H1 (cell line): Measurements from ENCODE around the gene PHF24. TPM values are rescaled to one million over a fixed set of nuclear protein-coding genes. Genes with fewer than 3 reads are reported as not detected.

Experiments
- CTCF ChIA-PET: fragments of 300-600 bp; sonication (Branson Sonifier 250); formaldehyde crosslinking; loops from one replicate; lab custom pipeline; 2021; ENCODE audit not compliant: partially characterized antibody; lab: Charles Lee
- POLR2A ChIA-PET: fragments of 300-600 bp; sonication (Branson Sonifier 250); formaldehyde crosslinking; loops from one replicate; lab custom pipeline; 2021; ENCODE audit warnings: inconsistent platforms; ENCODE audit not compliant: partially characterized antibody; lab: Charles Lee
- DNase-seq, 2 experiments: peaks; one replicate each; pipeline versions ENCODE4 v3.0.0 to v3.0.0-alpha.2; 2010 to 2022; ENCODE audit warnings: low spot score in 2 of 2, low read depth in 1 of 2, mixed read lengths in 1 of 2
- FAIRE-seq: peaks from 2 replicates; lab custom pipeline; 2011; peaks lifted over from hg19 to GRCh38; lab: Jason Lieb, UNC
- H2AFZ ChIP-seq: 2 replicates; pipeline ENCODE4 v1.8.1; 2012; ENCODE audit warnings: low read length, inconsistent platforms
- H2AK5ac ChIP-seq: 2 replicates; pipeline ENCODE4 v1.6.1; 2013; ENCODE audit warnings: low read depth, low read length
- H2BK120ac ChIP-seq: replicated peaks from 2 replicates; pipeline ENCODE3; 2013; ENCODE audit warnings: low read depth, low read length, inconsistent platforms
- H2BK12ac ChIP-seq: 2 replicates; pipeline ENCODE4 v1.6.1; 2013; ENCODE audit warnings: low read depth, low read length
- H2BK15ac ChIP-seq: 2 replicates; pipeline ENCODE4 v1.6.1; 2013; ENCODE audit warnings: low read length
- H2BK20ac ChIP-seq: 2 replicates; pipeline ENCODE4 v1.6.1; 2013; ENCODE audit warnings: low read length
- H2BK5ac ChIP-seq: 2 replicates; pipeline ENCODE4 v1.6.1; 2013; ENCODE audit warnings: low read depth, low read length
- H3K14ac ChIP-seq: 2 replicates; pipeline ENCODE4 v1.6.1; 2013; ENCODE audit warnings: inconsistent platforms; ENCODE audit not compliant: insufficient read length
- H3K18ac ChIP-seq: 2 replicates; pipeline ENCODE4 v1.6.1; 2013; ENCODE audit warnings: low read length; ENCODE audit errors: extremely low read depth
- H3K23ac ChIP-seq: 2 replicates; pipeline ENCODE4 v1.6.1; 2013; ENCODE audit warnings: inconsistent platforms; ENCODE audit not compliant: insufficient read length
- H3K23me2 ChIP-seq: 2 replicates; pipeline ENCODE4 v1.6.1; 2013; ENCODE audit warnings: low read depth, low read length
- H3K27ac ChIP-seq: 2 replicates; pipeline ENCODE4 v1.6.1; 2011; ENCODE audit warnings: low read depth, low read length, inconsistent platforms
- H3K27me3 ChIP-seq, 4 experiments: replicated peaks in 1 of 4; 1 replicate in 1 of 4; 2 replicates in 3 of 4; pipeline versions ENCODE4 v1.6.1 to v1.8.1; 2011 to 2013; ENCODE audit warnings: low read length in 3 of 4, mild to moderate bottlenecking in 3 of 4, inconsistent platforms in 2 of 4, mixed read lengths in 2 of 4, moderate library complexity in 1 of 4; ENCODE audit not compliant: control insufficient read depth in 3 of 4, insufficient read depth in 3 of 4; ENCODE audit errors: extremely low read depth in 1 of 4
- H3K36me3 ChIP-seq, 4 experiments: 2 replicates each; pipeline versions ENCODE4 v1.6.1 to v1.8.1; 2011 to 2013; ENCODE audit warnings: mild to moderate bottlenecking in 4 of 4, low read length in 3 of 4, moderate library complexity in 2 of 4, control low read depth in 1 of 4, inconsistent platforms in 1 of 4; ENCODE audit not compliant: insufficient read depth in 4 of 4, control insufficient read depth in 2 of 4
- H3K4ac ChIP-seq: replicated peaks from 2 replicates; pipeline ENCODE3; 2013; ENCODE audit warnings: low read length, low read depth, mixed read lengths, inconsistent platforms; ENCODE audit not compliant: insufficient read length
- H3K4me1 ChIP-seq, 4 experiments: replicated peaks in 1 of 4; 1 replicate in 1 of 4; 2 replicates in 3 of 4; pipeline versions ENCODE4 v1.6.1 to v1.8.1; 2011 to 2013; ENCODE audit warnings: low read length in 3 of 4, inconsistent platforms in 2 of 4, mixed read lengths in 1 of 4; ENCODE audit not compliant: insufficient read depth in 4 of 4, control insufficient read depth in 3 of 4
- H3K4me2 ChIP-seq, 2 experiments: 2 replicates each; pipeline versions ENCODE4 v1.6.1 to v1.8.1; 2011 to 2013; ENCODE audit warnings: low read depth in 2 of 2, low read length in 2 of 2, control low read depth in 1 of 2, inconsistent platforms in 1 of 2, mild to moderate bottlenecking in 1 of 2; ENCODE audit not compliant: insufficient read depth in 1 of 2
- H3K4me3 ChIP-seq, 4 experiments: fragments of 200-600, 300-600 bp in 1 of 4; sonication (generic), shearing (Covaris generic), sonication (Bioruptor Twin) in 1 of 4; 2 replicates each; pipeline versions ENCODE4 v1.5.1 to v1.8.1; 2011 to 2016; ENCODE audit warnings: low read length in 4 of 4, low read depth in 3 of 4, control low read depth in 2 of 4, inconsistent platforms in 2 of 4, mild to moderate bottlenecking in 2 of 4, mixed read lengths in 1 of 4, moderate library complexity in 1 of 4; ENCODE audit not compliant: insufficient read depth in 2 of 4; ENCODE audit errors: extremely low read depth in 1 of 4
- H3K56ac ChIP-seq: replicated peaks from 2 replicates; pipeline ENCODE3; 2013; ENCODE audit warnings: low read depth, mild to moderate bottlenecking, mixed read lengths, low read length, inconsistent platforms; ENCODE audit not compliant: insufficient read length
- H3K79me1 ChIP-seq: 2 replicates; pipeline ENCODE4 v1.6.1; 2013; ENCODE audit warnings: low read depth, low read length, control low read depth
- H3K79me2 ChIP-seq, 2 experiments: 2 replicates each; pipeline versions ENCODE4 v1.6.1 to v1.8.1; 2012 to 2013; ENCODE audit warnings: low read length in 2 of 2, mild to moderate bottlenecking in 2 of 2, inconsistent platforms in 1 of 2; ENCODE audit not compliant: insufficient read depth in 2 of 2, control insufficient read depth in 1 of 2
- H3K9ac ChIP-seq, 4 experiments: replicated peaks in 1 of 4; 1 replicate in 1 of 4; 2 replicates in 3 of 4; pipeline versions ENCODE4 v1.6.1 to v1.8.1; 2011 to 2013; ENCODE audit warnings: low read depth in 3 of 4, low read length in 3 of 4, control low read depth in 2 of 4, mild to moderate bottlenecking in 2 of 4, moderate library complexity in 2 of 4, inconsistent platforms in 1 of 4; ENCODE audit errors: extremely low read depth in 1 of 4
- H3K9me3 ChIP-seq, 2 experiments: 2 replicates each; pipeline versions ENCODE4 v1.6.1 to v1.8.1; 2012 to 2013; ENCODE audit warnings: mild to moderate bottlenecking in 2 of 2, moderate library complexity in 2 of 2, control low read depth in 1 of 2, inconsistent platforms in 1 of 2, low read depth in 1 of 2, low read length in 1 of 2, mixed read lengths in 1 of 2; ENCODE audit not compliant: insufficient read depth in 2 of 2
- H4K20me1 ChIP-seq, 2 experiments: replicated peaks in 1 of 2; 2 replicates each; pipeline versions ENCODE3 to v1.8.1; 2011 to 2013; ENCODE audit warnings: inconsistent platforms in 2 of 2, low read length in 2 of 2, mild to moderate bottlenecking in 1 of 2; ENCODE audit not compliant: insufficient read depth in 2 of 2, control insufficient read depth in 1 of 2
- H4K5ac ChIP-seq: 2 replicates; pipeline ENCODE4 v1.6.1; 2013; ENCODE audit warnings: low read length, low read depth, mixed read lengths, inconsistent platforms; ENCODE audit not compliant: insufficient read length
- H4K8ac ChIP-seq: 2 replicates; pipeline ENCODE4 v1.8.0; 2013; ENCODE audit warnings: mild to moderate bottlenecking, moderate library complexity, low read length, inconsistent platforms; ENCODE audit not compliant: insufficient read depth; ENCODE audit errors: extremely low read depth
- H4K91ac ChIP-seq: replicated peaks from 2 replicates; pipeline ENCODE3; 2013; ENCODE audit warnings: low read length, mixed read lengths, inconsistent platforms; ENCODE audit not compliant: insufficient read length
- BRCA1 ChIP-seq: IDR thresholded peaks from 2 replicates; pipeline ENCODE4 v1.6.1; 2012; ENCODE audit warnings: low read depth, low read length, improper control_type of control experiment
- GTF2F1 ChIP-seq: IDR thresholded peaks from 2 replicates; pipeline ENCODE4 v1.6.1; 2012; ENCODE audit warnings: low read depth, low read length, improper control_type of control experiment, borderline replicate concordance
- NANOG ChIP-seq: IDR thresholded peaks from 2 replicates; pipeline ENCODE4 v1.6.1; 2011; ENCODE audit warnings: low read length, low read depth, mild to moderate bottlenecking, inconsistent platforms; ENCODE audit not compliant: insufficient read depth, poor library complexity, severe bottlenecking
- POLR2AphosphoS5 ChIP-seq: IDR thresholded peaks from 2 replicates; pipeline ENCODE4 v1.6.1; 2011; ENCODE audit warnings: low read depth, low read length
- RNF2 ChIP-seq: fragments of 200-900, 300-1000 bp; sonication (generic); IDR thresholded peaks from 2 replicates; pipeline ENCODE4 v1.7.1; 2016; ENCODE audit warnings: borderline replicate concordance, low read depth, mild to moderate bottlenecking, antibody characterized with exemption, low read length; ENCODE audit not compliant: poor library complexity, severe bottlenecking; ENCODE audit errors: missing control alignments
- RXRA ChIP-seq: IDR thresholded peaks from 2 replicates; pipeline ENCODE4 v1.6.1; 2011; ENCODE audit warnings: low read depth, mild to moderate bottlenecking, low read length, moderate library complexity; ENCODE audit not compliant: insufficient read depth
- SIX5 ChIP-seq: IDR thresholded peaks from 2 replicates; pipeline ENCODE4 v1.6.1; 2011; ENCODE audit warnings: mild to moderate bottlenecking, low read depth, low read length
- TAF1 ChIP-seq: IDR thresholded peaks from 2 replicates; pipeline ENCODE4 v1.6.1; 2011; ENCODE audit warnings: mild to moderate bottlenecking, low read depth, low read length
- WGBS, 2 experiments: shearing (Covaris generic) in 1 of 2; methylation state at CpG; one replicate each; pipeline versions ENCODE4 v1.1.6 to v1.1.7; 2013 to 2015; ENCODE audit warnings: low lambda C conversion rate in 2 of 2, mixed read lengths in 2 of 2, inconsistent platforms in 1 of 2, low coverage in 1 of 2, missing lambda C conversion rate in 1 of 2; ENCODE audit not compliant: insufficient replicate concordance in 2 of 2, insufficient coverage in 1 of 2, insufficient read length in 1 of 2; ENCODE audit errors: extremely low coverage in 1 of 2, missing lambda C conversion rate in 1 of 2; 5-methylcytosine and 5-hydroxymethylcytosine counted together
- polyA plus RNA-seq, 7 experiments: library from polyadenylated mRNA; depleted of rRNA in 3 of 7; stranded (reverse) in 5 of 7; unstranded in 2 of 7; fragments of >200 nt in 5 of 7; fragments of 200-250 nt in 2 of 7; gene quantifications; 1 replicate in 5 of 7; 2 replicates in 1 of 7; 4 replicates in 1 of 7; pipeline versions ENCODE4 v1.2.1 to v1.2.3, GENCODE V29; 2011 to 2013; ENCODE audit warnings: missing spikeins in 2 of 7, mixed read lengths in 2 of 7
- total RNA-seq: library from RNA; stranded (reverse); fragmentation: NEBNext Ultra II Directional; extraction: Animal tissue kit (Norgen Biotek cat#: 25700); gene quantifications from 2 replicates; pipeline ENCODE4 v1.2.1, GENCODE V29; 2021
- TF ChIP-seq, protein P1 (sequence below): IDR thresholded peaks from 2 replicates; pipeline ENCODE4 v1.6.1; 2012; ENCODE audit warnings: low read length, inconsistent platforms

The PHF24 gene
- total and polyA plus RNA-seq, 2 of the 8 experiments (the other 6 are each of a cell fraction or from before 2014, with no cell fraction given) = 0.29 to 0.35 TPM

- Histone ChIP-seq H2BK20ac (no peak overlapping the region), H3K23ac (no peak overlapping the region), H3K79me2 (no peaks in the 10 kb centered on the region; a peak in 1 of 4 replicates), H2BK12ac (no peak overlapping the region), H3K27ac (no peak overlapping the region), H2BK15ac (no peak overlapping the region), H3K36me3 (peaks cover 15 to 23% (median 20%) of the 10 kb centered on the region in 4 experiments; a peak in 7 of 8 replicates), H4K20me1 (no peaks in the 10 kb centered on the region), H3K9ac (no peak overlapping the region), H3K27me3 (no peaks in the 10 kb centered on the region), H3K4me2 (no peak overlapping the region), H4K91ac (no peak overlapping the region), H3K4me3 (no peak overlapping the region), H3K79me1 (no peaks in the 10 kb centered on the region), H2BK5ac (peak overlapping the region; percentile 60; the same call in 1 of the 2 replicates), H4K5ac (no peak overlapping the region), H3K18ac (no peak overlapping the region), H3K14ac (no peak overlapping the region), H3K23me2 (no peaks in the 10 kb centered on the region), H3K4me1 (peaks cover 2 to 9% (median 4%) of the 10 kb centered on the region in 4 experiments; a peak in 2 of 7 replicates), H2AFZ (no peak overlapping the region), H2BK120ac (no peak overlapping the region), H4K8ac (no peak overlapping the region), H2AK5ac (peak overlapping the region; percentile 86; the same call in 1 of the 2 replicates), H3K4ac (no peak overlapping the region), H3K56ac (no peak overlapping the region), H3K9me3 (no peaks in the 10 kb centered on the region)
- CTCF ChIA-PET = interaction anchor here (0.8 to 14.8 kb wide), 9 partner anchors 9 to 111 kb away, joined by 3 to 148 read pairs (median 4); a partner anchor contains a TSS
- POLR2A ChIA-PET = interaction anchor here (1.1 to 2.7 kb wide), 8 partner anchors 9 to 518 kb away, joined by 3 to 8 read pairs (median 4); partner anchors contain the start of gene DNAJB5
- 93% methylated on average over 6 of the region's 6 CpGs; no CpG with 5 or more reads in 1 of the 2 experiments for WGBS, 2 experiments
- no peak for TF ChIP-seq RXRA
- TF ChIP-seq TAF1 = no peak
- TF ChIP-seq SIX5 = no peak
- TF ChIP-seq BRCA1 = no peak
- TF ChIP-seq POLR2AphosphoS5 = no peak
- no peak for TF ChIP-seq GTF2F1
- TF ChIP-seq, protein P1, sequence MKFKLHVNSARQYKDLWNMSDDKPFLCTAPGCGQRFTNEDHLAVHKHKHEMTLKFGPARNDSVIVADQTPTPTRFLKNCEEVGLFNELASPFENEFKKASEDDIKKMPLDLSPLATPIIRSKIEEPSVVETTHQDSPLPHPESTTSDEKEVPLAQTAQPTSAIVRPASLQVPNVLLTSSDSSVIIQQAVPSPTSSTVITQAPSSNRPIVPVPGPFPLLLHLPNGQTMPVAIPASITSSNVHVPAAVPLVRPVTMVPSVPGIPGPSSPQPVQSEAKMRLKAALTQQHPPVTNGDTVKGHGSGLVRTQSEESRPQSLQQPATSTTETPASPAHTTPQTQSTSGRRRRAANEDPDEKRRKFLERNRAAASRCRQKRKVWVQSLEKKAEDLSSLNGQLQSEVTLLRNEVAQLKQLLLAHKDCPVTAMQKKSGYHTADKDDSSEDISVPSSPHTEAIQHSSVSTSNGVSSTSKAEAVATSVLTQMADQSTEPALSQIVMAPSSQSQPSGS = no peak
- TF ChIP-seq NANOG = no peak
- no peak for TF ChIP-seq RNF2
- FAIRE-seq (peak; percentile 13), DNase-seq (no peak)
These were observed 42.6 kb downstream of the PHF24 start for GRCh38 chr9:35000535-35001284.
